AG04450 (cell line): Measurements from ENCODE around the gene HECW1. TPM values are rescaled to one million over a fixed set of nuclear protein-coding genes. Genes with fewer than 3 reads are reported as not detected.

Source experiments
- CTCF ChIA-PET: fragments of 300-600, 350-600 bp; formaldehyde crosslinking; extraction: SDS; loops from one replicate; lab custom pipeline; 2022; ENCODE audit warnings: antibody characterized with exemption, inconsistent platforms; lab: Charles Lee
- POLR2A ChIA-PET: fragments of 350-600 bp; formaldehyde crosslinking; extraction: SDS; loops from one replicate; lab custom pipeline; 2021; ENCODE audit warnings: antibody characterized with exemption, inconsistent platforms; lab: Yijun Ruan, JAX
- DNase-seq: peaks from one replicate; pipeline ENCODE4 v3.0.0-alpha.2; 2011; ENCODE audit warnings: low read depth, low spot score
- H3K27ac ChIP-seq: one replicate; pipeline ENCODE4 v1.5.1; 2012; ENCODE audit warnings: low read depth, low read length, control low read depth
- H3K27me3 ChIP-seq: one replicate; pipeline ENCODE4 v1.6.0; 2012; ENCODE audit warnings: low read length; ENCODE audit not compliant: control insufficient read depth, insufficient read depth
- H3K4me3 ChIP-seq: 2 replicates; pipeline ENCODE4 v1.5.1; 2011; ENCODE audit warnings: mild to moderate bottlenecking, low read depth, low read length, control low read depth
- H3K9me3 ChIP-seq: 2 replicates; pipeline ENCODE4 v1.5.1; 2012; ENCODE audit warnings: low read length; ENCODE audit not compliant: control insufficient read depth, insufficient read depth
- CTCF ChIP-seq: IDR thresholded peaks from 2 replicates; pipeline ENCODE4 v1.5.1; 2011; ENCODE audit warnings: low read depth, low read length, control low read depth, inconsistent platforms
- polyA plus RNA-seq: library from polyadenylated mRNA; depleted of rRNA; stranded (reverse); fragments of >200 nt; gene quantifications from 2 replicates; pipeline ENCODE4 v1.2.3, GENCODE V29; 2011

Gene HECW1
- polyA plus RNA-seq, 1 experiment = 2.6 TPM

- POLR2A ChIA-PET = no interaction called here
- no peak overlapping the region for H3K27ac ChIP-seq
- no peaks in the 10 kb centered on the region for H3K9me3 ChIP-seq
- H3K27me3 ChIP-seq = peaks cover 54% of the 10 kb centered on the region
- CTCF ChIA-PET = interaction anchor here (1.0 kb wide), 1 partner anchor 341 kb away, joined by 3 read pairs; no protein-coding TSS in a partner anchor
- DNase-seq = no peak
- H3K4me3 ChIP-seq = no peak overlapping the region
- TF ChIP-seq CTCF = no peak
Observed at GRCh38 chr7:43114458-43114780, 2.0 kb downstream of the HECW1 start.

- H3K27ac ChIP-seq = no peak overlapping the region
- no peak for DNase-seq
- POLR2A ChIA-PET = no interaction called here
- TF ChIP-seq CTCF = no peak
- H3K4me3 ChIP-seq = no peak overlapping the region
- CTCF ChIA-PET = no interaction called here
- no peaks in the 10 kb centered on the region for H3K9me3 ChIP-seq
- H3K27me3 ChIP-seq = peaks cover 40% of the 10 kb centered on the region
Observed at GRCh38 chr7:43116451-43116850, 4.0 kb downstream of the HECW1 start.

- ChIA-PET CTCF (interaction anchor here (0.5 to 3.0 kb wide), 2 partner anchors 9 to 639 kb away, joined by 4 to 20 read pairs; no protein-coding TSS in a partner anchor), POLR2A (no interaction called here)
- no peak for TF ChIP-seq CTCF
- Histone ChIP-seq H3K27ac (no peak overlapping the region), H3K4me3 (no peak overlapping the region), H3K27me3 (peaks cover 34% of the 10 kb centered on the region), H3K9me3 (no peaks in the 10 kb centered on the region)
- DNase-seq = no peak
Observed at GRCh38 chr7:43117095-43117494, 4.6 kb downstream of the HECW1 start.

GRCh38 chr7:43117861-43118260, 5.4 kb downstream of the HECW1 start:
- ChIA-PET POLR2A (no interaction called here), CTCF (interaction anchor here (1.1 to 3.0 kb wide), 2 partner anchors 9 to 143 kb away, joined by 4 to 20 read pairs; no protein-coding TSS in a partner anchor)
- TF ChIP-seq CTCF = no peak
- Histone ChIP-seq H3K27me3 (peaks cover 27% of the 10 kb centered on the region), H3K27ac (no peak overlapping the region), H3K9me3 (no peaks in the 10 kb centered on the region), H3K4me3 (no peak overlapping the region)
- no peak for DNase-seq

- TF ChIP-seq CTCF = no peak
- no peak overlapping the region for H3K4me3 ChIP-seq
- peaks cover 22% of the 10 kb centered on the region for H3K27me3 ChIP-seq
- H3K9me3 ChIP-seq = no peaks in the 10 kb centered on the region
- ChIA-PET CTCF (interaction anchor here (1.1 to 3.0 kb wide), 2 partner anchors 10 to 143 kb away, joined by 4 to 20 read pairs; no protein-coding TSS in a partner anchor), POLR2A (no interaction called here)
- no peak overlapping the region for H3K27ac ChIP-seq
- DNase-seq = no peak
Observed at GRCh38 chr7:43118313-43118712, 5.9 kb downstream of the HECW1 start.
